Osteocyte (in vitro differentiated cells): ENCODE data around the gene ANGPTL4. TPM values are rescaled to one million over a fixed set of nuclear protein-coding genes. Genes with fewer than 3 reads are reported as not detected.

ENCODE experiments used
- DNase-seq: peaks from one replicate; pipeline ENCODE4 v3.0.0; 2021; ENCODE audit warnings: mixed read lengths; ENCODE audit not compliant: unreplicated experiment; ENCODE audit errors: extremely low spot score
- H3K27ac Mint-ChIP-seq: one replicate; pipeline ENCODE4 v1.8.0; 2021; ENCODE audit warnings: mild to moderate bottlenecking, mixed read lengths; ENCODE audit not compliant: unreplicated experiment
- H3K27me3 Mint-ChIP-seq: one replicate; pipeline ENCODE4 v1.8.0; 2021; ENCODE audit warnings: mixed read lengths; ENCODE audit not compliant: unreplicated experiment
- H3K36me3 Mint-ChIP-seq: one replicate; pipeline ENCODE4 v1.8.0; 2021; ENCODE audit warnings: mixed read lengths; ENCODE audit not compliant: unreplicated experiment
- H3K4me1 Mint-ChIP-seq: one replicate; pipeline ENCODE4 v1.8.0; 2021; ENCODE audit warnings: mixed read lengths; ENCODE audit not compliant: unreplicated experiment
- H3K4me3 Mint-ChIP-seq: one replicate; pipeline ENCODE4 v1.8.0; 2021; ENCODE audit warnings: mild to moderate bottlenecking, moderate library complexity, mixed read lengths; ENCODE audit not compliant: unreplicated experiment
- H3K9me3 Mint-ChIP-seq: one replicate; pipeline ENCODE4 v1.8.0; 2021; ENCODE audit warnings: mixed read lengths; ENCODE audit not compliant: unreplicated experiment
- CTCF ChIP-seq: fragments of 200-600 bp; sonication (generic); IDR thresholded peaks from 2 replicates; pipeline ENCODE4 v1.5.0; 2021; ENCODE audit warnings: antibody characterized with exemption, mild to moderate bottlenecking, moderate library complexity
- total RNA-seq: library from RNA; stranded (reverse); gene quantifications from 2 replicates; pipeline ENCODE4 v1.2.1, GENCODE V29; 2021

Gene ANGPTL4
- total RNA-seq, 1 donor from 2014 or later: 8.6 TPM

GRCh38 chr19:8398311-8398771 lies 34.4 kb downstream of the ANGPTL4 start:
- TF ChIP-seq CTCF: no peak
- Mint-ChIP-seq H3K4me1 (peaks cover 43% of the 10 kb centered on the region), H3K36me3 (peaks cover 15% of the 10 kb centered on the region), H3K9me3 (no peaks in the 10 kb centered on the region), H3K4me3 (no peak overlapping the region), H3K27me3 (no peaks in the 10 kb centered on the region), H3K27ac (no peak overlapping the region)
- no peak for DNase-seq

- DNase-seq: no peak
- no peak for TF ChIP-seq CTCF
- Mint-ChIP-seq H3K4me1 (peaks cover 30% of the 10 kb centered on the region), H3K4me3 (no peak overlapping the region), H3K9me3 (no peaks in the 10 kb centered on the region), H3K27ac (no peak overlapping the region), H3K36me3 (peaks cover 16% of the 10 kb centered on the region), H3K27me3 (no peaks in the 10 kb centered on the region)
Measured at GRCh38 chr19:8399681-8400188, 35.8 kb downstream of the ANGPTL4 start.

DNA sequence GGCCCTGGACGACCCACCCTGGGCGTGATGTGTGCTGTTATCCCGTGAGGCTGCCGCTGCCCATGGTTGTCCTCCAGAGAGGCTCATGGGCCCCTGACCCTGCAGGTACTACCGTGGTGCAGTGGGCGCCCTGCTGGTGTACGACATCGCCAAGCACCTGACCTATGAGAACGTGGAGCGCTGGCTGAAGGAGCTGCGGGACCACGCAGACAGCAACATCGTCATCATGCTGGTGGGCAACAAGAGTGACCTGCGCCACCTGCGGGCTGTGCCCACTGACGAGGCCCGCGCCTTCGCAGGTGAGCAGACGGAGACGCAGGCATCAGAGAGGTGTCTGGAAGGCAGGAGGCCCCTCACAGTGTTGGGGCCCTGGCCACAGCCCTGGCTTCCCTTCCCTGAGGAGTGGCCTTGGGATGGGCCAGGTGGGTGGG lies 38.0 kb downstream of the ANGPTL4 start:
- Mint-ChIP-seq H3K4me3 (no peak overlapping the region), H3K27me3 (no peaks in the 10 kb centered on the region), H3K9me3 (no peaks in the 10 kb centered on the region), H3K4me1 (peaks cover 14% of the 10 kb centered on the region), H3K27ac (no peak overlapping the region), H3K36me3 (peaks cover 20% of the 10 kb centered on the region)
- no peak for TF ChIP-seq CTCF
- DNase-seq: no peak

- Mint-ChIP-seq H3K4me1 (peaks cover 4% of the 10 kb centered on the region), H3K36me3 (peaks cover 20% of the 10 kb centered on the region), H3K27ac (no peak overlapping the region), H3K4me3 (no peak overlapping the region), H3K27me3 (no peaks in the 10 kb centered on the region), H3K9me3 (no peaks in the 10 kb centered on the region)
- DNase-seq: no peak
- no peak for TF ChIP-seq CTCF
Measured at GRCh38 chr19:8403098-8403819, 39.3 kb downstream of the ANGPTL4 start.

- no peaks in the 10 kb centered on the region for H3K9me3 Mint-ChIP-seq
- H3K4me1 Mint-ChIP-seq: no peaks in the 10 kb centered on the region
- peaks cover 20% of the 10 kb centered on the region for H3K36me3 Mint-ChIP-seq
Measured at GRCh38 chr19:8403820-8404109, 39.8 kb downstream of the ANGPTL4 start.

More at GRCh38 chr19:8403820-8404109, 39.8 kb downstream of the ANGPTL4 start:
- Mint-ChIP-seq H3K4me3 (no peak overlapping the region), H3K27ac (no peak overlapping the region), H3K27me3 (no peaks in the 10 kb centered on the region)
- no peak for DNase-seq
- TF ChIP-seq CTCF: no peak
